GM18868 (cell line): Measurements from ENCODE around the gene JPH4.
"Not testable (repeated sequence)": the region's sequence is repeated elsewhere in the genome, so short reads cannot be mapped to it uniquely, and the experiment has no call there.

ENCODE experiments used
- ATAC-seq: cut with Tn5 transposase; IDR thresholded peaks from one replicate; pipeline ENCODE4 v1.9.1; 2021; ENCODE audit warnings: mild to moderate bottlenecking, moderate library complexity; ENCODE audit not compliant: unreplicated experiment

Gene JPH4

DNA sequence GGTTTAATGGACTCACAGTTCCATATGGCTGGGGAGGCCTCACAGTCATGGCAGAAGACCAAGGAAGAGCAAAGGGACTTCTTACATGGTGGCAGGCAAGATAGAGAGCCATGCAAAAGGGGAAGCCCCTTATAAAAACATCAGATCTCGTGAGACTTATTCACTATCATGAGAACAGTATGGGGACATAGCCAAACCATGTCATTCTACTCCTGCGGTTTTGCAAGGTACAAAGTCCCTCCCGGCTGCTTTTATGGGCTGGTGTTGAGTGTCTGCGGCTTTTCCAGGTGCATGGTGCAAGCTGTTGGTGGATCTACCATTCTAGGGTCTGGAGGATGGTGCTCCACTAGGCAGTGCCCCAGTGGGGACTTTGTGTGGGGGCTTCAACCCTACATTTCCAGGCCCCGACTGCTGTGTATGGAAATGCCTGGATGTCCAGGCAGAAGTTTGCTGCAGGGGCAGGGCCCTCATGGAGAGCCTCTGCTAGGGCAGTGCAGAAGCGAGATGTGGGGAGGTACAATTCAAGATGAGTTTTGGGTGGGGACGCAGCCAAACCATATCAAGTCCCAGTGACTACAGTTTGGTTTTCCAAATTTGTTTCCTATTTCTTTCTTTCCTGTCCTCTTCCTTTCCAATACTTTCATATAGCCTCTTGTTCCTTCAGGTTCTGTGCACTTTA is 31.0 kb upstream of the JPH4 start:
- ATAC-seq: not testable (repeated sequence)

DNA sequence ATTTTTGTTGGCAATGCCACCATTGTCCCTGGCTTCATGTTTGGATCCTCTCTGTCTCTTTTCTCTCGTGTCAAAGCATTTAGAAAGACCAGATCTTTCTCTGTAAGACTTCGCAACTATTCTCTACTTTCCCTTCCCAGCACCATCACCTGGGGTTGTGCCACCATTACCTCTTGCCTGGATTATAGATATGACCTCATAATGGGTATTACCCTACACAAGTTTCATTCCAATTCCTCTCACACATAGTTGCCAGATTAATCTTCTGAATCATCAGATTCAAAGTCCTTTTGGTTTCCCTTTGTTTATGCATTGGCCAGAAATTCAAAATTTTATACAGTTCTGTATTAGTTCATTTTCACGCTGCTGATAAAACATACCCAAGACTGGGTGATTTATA is 30.4 kb upstream of the JPH4 start:
- ATAC-seq: no peak

DNA sequence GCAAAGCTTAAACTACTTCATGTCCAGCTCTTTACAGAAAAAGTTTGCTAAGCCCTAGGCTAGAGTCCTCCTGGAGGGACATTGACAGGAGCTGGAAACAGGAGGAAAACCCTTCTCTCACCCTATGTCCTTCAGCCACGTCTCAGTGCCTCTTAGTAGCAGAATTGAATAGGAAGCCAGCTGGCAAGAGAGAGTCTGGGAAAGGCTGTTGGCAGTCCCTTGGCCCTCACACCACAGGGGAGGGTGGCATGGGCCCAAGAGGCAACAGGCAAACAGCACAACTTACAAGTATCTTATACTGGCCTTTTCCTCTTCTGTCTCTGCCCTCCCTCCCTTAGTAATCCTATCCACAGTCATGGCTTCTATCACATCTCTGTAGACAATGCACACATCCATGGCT is 29.9 kb upstream of the JPH4 start:
- no peak for ATAC-seq

DNA sequence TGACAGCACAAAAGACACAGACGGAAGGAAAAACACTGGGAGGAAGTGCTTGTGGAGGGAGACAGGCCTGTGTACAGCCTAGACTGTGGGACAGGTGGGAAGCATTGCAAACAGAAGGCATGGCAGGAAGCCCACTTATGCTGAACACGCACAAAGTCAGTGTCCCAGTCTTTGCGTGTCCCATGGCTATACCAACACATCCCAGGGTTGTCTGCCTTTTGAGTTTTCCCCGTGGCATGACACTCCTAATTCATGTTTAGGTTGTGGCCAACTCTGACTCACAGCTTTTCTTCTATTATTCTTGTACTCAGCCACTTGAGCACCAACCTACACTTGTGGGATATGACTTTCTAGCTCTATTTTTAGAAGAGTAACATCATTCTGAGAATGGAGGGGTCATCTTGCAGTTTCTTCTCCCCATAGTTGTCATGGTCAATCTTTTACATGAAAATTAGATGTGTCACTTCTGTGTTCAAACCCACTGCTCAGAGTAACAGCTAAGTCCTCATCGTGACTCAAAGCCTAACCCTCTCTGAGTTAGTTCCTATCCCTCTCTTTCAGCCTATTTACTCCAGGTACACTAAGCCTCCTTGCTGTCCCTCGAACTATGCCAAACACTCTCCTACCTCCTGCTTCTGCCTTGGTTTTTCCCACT is 27.5 kb upstream of the JPH4 start:
- ATAC-seq: peak; percentile 92

DNA sequence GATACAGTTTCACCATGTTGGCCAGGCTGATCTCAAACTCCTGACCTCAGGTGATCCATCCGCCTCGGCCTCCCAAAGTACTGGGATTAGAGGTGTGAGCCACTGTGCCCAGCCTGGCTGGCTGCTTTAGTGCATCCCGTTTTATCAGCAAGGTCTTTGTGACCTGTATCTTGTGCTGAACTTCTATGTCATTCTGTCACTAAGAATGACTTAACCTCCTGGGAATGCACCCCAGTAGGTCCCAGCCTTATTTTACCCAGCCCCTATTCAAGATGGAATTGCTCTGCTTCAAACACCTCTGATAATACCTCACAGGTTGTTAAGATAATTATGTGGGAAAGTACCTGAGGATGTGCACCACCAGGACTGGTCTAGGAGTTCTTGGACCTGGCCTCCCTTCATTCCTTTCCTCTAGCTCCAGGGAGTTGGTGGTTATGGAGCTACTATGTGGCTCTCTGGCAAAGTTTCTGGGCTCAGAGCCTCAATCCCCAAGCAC is 26.1 kb upstream of the JPH4 start:
- no peak for ATAC-seq

DNA sequence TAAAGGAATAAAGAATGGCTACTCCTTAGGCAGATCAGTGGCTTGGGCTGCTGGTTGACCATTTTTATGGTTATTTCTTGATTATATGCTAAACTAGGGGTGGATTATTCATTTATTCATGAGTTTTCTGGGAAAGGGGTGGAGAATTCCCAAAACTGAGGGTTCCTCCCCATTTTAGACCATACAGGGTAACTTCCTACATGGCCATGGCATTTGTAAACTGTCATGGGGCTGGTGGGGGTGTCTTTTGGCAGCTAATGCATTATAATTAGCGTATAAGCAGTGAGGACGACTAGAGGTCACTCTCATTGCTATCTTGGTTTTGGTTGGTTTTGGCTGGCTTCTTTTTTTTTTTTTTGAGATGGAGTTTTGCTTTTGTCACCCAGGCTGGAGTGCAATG is 25.6 kb upstream of the JPH4 start:
- no peak for ATAC-seq

DNA sequence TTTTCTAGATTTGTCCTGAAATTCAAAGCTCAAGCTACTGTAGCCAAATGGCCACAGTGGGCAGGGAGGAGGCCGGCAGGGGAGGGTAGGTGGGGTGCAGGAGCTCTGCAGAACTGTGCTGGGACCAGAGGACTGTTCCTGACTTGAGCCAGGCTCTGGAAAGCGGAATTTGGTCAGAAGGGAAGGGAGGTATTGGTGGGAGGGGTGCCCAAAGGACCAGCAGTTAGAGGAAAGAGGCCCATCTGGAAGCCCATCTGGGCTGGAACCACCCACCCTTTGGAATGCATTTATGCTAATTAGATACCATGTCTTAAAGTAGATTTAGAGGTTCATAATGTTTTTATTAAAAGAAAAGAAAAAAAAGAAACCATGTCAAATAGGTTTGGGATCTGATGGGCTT is 24.5 kb upstream of the JPH4 start:
- ATAC-seq: no peak

DNA sequence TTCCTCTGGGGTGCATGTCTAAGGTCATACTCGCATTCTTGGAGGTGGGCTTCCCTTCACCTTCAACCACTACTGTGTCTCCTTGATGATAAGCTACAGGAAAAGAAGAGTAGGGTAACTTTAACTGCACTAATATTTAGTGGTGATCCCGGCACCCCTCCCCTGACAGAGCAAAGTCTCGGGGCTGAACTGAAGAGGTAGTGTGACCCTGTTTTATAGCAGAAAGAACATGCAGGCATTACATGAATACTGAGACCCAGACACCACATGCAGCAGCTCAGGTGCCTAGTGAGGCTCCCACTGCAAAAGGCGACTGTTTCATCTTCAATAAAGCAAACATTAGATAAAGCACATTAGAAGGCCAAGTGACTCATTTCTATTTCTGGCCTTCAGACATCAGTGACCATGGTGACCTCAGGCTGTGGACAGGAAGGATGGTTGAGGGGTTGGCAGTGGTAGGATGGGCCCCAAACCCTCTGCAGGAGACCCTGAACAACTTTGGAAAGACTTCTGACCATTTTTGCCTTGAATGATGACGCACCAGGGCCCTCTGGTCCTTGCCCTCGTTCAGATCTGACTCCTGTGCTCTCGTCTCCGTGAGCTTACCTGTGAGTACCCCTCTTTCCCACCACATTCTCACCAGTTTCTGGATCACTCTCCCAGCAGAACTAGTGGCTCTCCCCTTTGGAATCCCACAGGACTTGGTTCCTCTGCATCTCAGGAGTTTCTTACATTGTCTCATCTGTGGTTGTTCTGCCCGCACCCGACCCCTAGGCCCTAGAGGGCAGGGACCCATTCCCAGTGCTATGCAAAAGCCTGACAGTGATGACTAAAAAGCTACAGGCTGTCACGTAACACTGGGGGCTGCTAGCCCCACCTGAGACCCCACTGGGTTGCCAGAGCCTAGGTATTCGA is 23.8 kb upstream of the JPH4 start:
- no peak for ATAC-seq

DNA sequence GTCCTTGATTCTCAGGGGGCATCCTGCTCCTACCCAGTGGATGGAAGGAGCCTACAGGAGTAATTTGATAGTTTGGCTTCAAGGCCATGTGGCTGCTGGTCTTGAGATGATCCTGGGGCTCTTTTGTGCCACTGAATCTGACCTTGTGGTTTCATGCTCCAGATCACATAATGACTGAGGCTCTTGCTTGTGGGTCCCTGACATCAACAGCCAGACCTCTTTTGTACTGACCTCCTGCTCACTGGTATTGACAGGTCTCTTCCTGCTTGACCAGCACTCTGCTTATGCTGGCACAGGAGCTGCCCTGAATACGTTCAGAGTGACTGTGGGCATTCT is 23.2 kb upstream of the JPH4 start:
- ATAC-seq: no peak

DNA sequence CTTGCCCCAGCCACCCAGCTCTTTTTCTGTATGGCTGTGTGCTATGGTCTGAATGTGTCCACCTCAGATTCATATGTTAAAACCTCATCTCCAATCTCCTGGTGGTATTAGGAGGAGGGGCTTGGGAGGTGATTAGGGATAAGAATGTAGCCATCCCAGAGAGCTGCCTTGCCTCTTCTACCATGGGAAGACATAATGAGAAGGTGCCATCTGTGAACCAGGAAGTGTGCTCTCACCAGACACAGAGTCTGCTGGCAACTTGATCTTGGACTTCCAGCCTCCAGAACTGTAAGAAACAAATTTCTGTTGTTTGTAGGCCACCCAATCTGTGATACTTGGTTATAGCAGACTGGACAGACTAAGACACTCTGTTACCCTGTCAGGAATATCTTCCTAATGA is 22.8 kb upstream of the JPH4 start:
- no peak for ATAC-seq

DNA sequence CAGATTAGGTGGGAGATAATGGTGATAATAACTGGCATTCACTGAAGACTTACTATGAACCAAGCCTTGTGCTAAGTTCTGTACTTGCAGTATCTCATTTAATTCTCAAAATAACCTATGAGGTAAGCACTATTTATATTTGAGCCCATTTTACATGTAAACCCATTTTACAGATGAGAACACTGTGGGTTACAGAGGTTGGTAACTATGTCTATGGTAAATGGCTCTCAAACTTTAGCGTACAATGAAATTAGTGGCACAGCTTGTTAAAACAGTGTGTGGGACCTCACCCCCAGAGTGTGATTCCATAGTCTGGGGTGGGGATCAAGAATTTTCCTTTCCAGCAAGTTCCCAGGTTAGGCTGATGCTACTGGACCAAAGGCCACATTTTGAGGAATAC is 22.2 kb upstream of the JPH4 start:
- ATAC-seq: no peak

DNA sequence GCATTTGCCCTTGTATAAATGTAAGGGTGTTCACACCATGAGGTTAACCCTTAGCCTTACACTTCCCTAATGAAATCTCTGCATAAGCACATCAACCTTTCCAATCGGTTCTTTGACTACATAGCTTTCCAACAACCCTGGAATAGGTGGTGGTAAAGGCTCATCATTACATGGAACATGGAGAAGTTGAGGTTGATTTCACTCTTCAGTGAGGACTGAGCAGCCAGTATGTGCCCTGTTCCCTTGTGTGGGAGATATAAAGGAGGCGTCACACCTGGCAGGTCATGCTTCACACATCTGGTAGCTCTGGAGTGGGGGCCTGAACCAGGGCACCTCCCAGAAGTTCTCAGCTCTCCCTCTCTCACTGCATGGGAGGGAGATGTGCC is 21.7 kb upstream of the JPH4 start:
- ATAC-seq: no peak

DNA sequence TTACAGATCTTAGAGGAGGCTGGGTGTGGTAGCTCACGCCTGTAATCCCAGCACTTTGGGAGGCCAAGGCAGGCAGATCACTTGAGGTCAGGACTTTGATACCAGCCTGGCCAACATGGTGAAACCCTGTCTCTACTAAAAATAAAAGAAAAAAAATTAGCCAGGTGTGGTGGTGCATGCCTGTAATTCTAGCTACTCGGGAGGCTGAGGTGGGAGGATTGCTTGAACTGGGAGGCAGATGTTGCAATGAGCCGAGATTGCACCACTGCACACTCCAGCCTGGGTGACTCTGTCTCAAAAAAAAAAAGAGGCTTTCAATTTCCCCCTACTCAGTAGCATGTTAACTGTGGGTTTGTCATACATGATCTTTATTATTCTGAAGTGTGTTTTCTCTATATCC is 15.6 kb upstream of the JPH4 start:
- not testable (repeated sequence) for ATAC-seq

DNA sequence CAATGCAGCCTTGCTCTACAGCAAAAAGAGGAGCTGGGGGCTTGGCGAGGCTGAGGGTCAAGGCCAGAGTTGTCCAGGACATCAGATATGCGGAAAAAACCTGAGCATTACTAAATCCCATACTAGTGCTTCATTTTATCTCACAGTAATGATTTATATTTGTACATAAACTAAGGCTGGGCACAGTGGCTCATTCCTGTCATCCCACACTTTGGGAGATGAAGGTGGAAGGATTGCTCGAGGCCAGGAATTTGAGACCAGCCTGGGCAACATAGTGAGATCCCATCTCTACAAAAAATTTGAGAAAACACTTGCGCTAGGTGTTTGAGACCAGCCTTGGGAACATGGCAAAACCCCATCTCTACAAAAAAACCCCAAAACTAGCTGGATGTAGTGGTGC is 11.6 kb upstream of the JPH4 start:
- ATAC-seq: no peak

DNA sequence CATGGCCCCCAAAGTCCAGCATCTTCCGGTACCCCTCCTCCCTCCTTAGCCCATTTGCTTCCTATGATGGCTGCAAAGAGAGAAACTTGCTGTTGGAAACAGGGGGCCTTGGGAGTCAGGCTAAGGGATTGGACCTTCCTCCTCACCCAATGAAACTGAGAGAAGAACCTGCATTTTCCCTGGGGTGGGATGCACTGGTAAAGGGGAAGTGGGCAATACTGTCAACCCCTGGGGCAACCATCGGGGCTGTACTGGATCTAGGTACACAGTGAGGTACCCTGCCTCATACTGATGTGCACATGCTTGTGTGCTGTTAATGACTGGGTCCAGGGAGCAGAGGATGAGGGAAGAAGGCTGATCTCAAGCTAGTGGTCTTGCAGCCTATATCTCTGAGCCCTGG is 11.0 kb upstream of the JPH4 start:
- ATAC-seq: no peak

DNA sequence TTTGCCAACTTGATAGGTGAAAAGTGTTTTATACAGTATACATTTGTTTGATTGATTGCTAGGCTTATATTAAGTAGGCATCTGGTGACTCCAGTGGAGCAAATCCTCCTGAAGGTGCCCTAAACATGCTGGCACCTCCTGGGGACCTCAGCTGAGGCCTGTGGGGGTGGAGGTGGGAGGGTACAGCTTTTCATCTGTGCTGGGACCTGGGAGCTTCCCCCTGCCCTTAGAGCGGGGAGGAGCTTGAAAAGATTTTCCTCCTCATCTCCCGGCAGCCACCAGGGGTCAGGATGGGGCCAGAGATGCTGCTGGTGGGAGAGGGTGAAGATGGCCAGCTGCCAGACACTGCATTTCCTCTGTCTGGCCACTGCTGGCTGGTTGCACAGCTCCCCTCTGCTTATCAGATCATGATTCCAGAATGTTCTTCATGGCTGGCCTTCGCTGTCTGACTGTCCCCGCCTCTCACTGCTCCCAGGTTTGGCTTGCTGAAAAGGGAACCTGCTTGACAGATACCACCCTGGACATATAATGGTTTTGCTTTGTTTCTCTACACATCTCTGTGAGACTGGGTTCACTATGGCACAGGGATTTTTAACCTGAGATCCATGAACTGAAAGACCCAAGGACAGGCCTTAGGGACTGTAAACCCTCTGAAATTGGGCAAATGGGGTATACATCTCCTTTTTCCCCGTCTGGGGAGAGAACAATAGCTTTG is 10.5 kb upstream of the JPH4 start:
- ATAC-seq: peak; percentile 98

DNA sequence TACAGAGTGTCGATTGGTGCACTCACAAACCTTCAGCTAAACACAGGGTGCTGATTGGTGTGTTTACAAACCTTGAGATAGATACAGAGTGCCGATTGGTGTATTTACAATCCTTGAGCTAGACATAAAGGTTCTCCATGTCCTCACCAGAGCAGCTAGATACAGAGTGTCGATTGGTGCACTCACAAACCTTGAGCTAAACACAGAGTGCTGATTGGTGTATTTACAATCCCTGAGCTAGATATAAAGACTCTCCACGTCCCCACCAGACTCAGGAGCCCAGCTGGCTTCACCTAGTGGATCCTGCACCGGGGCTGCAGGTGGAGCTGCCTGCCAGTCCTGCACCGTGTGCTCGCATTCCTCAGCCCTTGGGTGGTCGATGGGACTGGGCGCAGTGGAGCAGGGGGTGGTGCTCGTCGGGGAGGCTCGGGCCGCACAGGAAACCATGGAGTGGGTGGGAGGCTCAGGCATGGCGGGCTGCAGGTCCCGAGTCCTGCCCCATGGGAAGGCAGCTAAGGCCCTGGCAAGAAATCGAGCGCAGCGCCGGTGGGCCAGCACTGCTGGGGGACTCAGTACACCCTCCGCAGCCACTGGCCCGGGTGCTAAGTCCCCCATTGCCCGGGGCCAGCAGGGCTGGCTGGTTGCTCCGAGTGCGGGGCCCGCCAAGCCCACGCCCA is 6.1 kb upstream of the JPH4 start:
- ATAC-seq: not testable (repeated sequence)

DNA sequence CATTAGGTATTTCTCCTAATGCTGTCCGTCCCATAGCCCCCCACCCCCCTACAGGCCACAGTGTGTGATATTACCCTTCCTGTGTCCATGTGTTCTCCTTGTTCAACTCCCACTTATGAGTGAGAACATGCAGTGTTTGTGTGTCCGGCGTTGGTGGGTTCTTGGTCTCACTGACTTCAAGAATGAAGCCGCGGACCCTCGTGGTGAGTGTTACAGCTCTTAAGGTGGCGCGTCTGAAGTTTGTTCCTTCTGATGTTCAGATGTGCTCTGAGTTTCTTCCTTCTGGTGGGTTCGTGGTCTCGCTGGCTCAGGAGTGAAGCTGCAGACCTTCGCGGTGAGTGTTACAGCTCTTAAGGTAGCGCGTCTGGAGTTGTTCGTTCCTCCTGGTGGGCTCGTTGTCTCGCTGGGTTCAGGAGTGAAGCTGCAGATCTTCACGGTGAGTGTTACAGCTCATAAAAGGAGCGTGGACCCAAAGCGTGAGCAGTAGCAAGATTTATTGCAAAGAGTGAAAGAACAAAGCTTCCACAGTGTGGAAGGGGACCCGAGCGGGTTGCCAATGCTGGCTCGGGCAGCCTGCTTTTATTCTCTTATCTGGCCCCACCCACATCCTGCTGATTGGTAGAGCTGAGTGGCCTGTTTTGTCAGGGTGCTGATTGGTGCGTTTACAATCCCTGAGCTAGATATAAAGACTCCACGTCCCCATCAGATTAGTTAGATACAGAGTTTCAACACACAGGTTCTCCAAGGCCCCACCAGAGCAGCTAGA is 5.4 kb upstream of the JPH4 start:
- ATAC-seq: not testable (repeated sequence)

DNA sequence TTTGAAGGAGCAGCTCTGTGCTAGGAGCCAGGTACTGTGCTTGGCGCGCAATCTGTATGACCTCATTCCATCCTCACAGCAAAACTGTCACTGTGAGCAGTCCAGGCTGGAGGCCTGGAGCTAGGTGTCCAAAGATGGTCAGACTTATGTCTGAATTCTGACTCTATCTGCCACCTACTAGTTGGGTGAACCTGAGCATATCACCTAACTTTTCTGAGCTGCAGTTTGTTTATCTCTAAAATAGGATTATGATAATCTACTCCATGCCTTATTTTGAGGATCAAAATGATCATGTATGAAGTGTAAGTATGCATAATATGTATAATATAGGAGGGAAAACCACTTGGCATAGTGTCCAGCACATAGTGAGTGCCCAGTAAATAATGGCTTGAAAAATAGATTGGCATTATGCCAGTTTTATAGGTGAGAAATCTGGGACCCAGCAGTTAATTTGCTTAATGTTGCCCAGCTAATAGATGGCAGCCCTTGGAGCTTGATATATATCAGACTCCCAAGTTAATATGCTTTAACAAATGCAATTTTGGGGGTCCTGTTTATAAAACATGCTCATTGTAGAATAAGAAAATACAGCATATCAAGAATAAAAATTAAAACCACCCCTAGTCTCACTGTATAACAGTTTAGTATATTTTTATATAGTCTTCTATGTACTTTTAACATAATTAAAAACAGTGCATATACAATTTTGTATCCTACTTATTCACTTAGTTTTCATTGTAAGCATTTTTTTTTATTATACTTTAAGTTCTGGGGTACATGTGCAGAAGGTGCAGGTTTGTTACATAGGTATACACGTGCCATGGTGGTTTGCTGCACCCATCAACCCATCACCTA is 4.5 kb upstream of the JPH4 start:
- ATAC-seq: no peak
